HEK293 (cell line): Measurements from ENCODE around the gene DSTN.

Experiments used
- CTCF ChIA-PET: fragments of 350-600 bp; formaldehyde crosslinking; extraction: SDS; loops from one replicate; lab custom pipeline; 2021; ENCODE audit warnings: antibody characterized with exemption; lab: Yijun Ruan, JAX
- POLR2A ChIA-PET: fragments of 300-600 bp; formaldehyde crosslinking; extraction: SDS; loops from one replicate; lab custom pipeline; 2020; ENCODE audit warnings: antibody characterized with exemption, inconsistent platforms; lab: Yijun Ruan, JAX
- H3K27ac ChIP-seq: fragments of 200-500 bp; sonication (Bioruptor generic); 2 replicates; pipeline ENCODE4 v1.5.1; 2014; ENCODE audit warnings: low read depth, low read length, control low read depth, inconsistent platforms; ENCODE audit errors: extremely low read depth
- H3K36me3 ChIP-seq, 2 experiments: fragments of 200-500 bp in 1 of 2; sonication (Bioruptor generic) in 1 of 2; 1 replicate in 1 of 2; 2 replicates in 1 of 2; pipeline ENCODE4 v1.5.1; 2014 to 2017; ENCODE audit warnings: inconsistent platforms in 2 of 2, low read length in 2 of 2; ENCODE audit not compliant: control insufficient read depth in 2 of 2, insufficient read depth in 1 of 2
- H3K4me1 ChIP-seq: fragments of 200-500 bp; sonication (Bioruptor generic); 2 replicates; pipeline ENCODE4 v1.5.1; 2014; ENCODE audit warnings: mild to moderate bottlenecking, low read length, inconsistent platforms; ENCODE audit not compliant: control insufficient read depth, insufficient read depth
- H3K4me3 ChIP-seq: 2 replicates; pipeline ENCODE4 v1.5.1; 2011; ENCODE audit warnings: low read depth, mild to moderate bottlenecking, control low read depth, low read length, moderate library complexity
- H3K9me3 ChIP-seq: fragments of 200-500 bp; sonication (Bioruptor generic); 2 replicates; pipeline ENCODE4 v1.5.1; 2014; ENCODE audit warnings: low read depth, low read length, inconsistent platforms; ENCODE audit not compliant: control insufficient read depth, insufficient read depth
- KLF1 ChIP-seq: fragments of 450-650 bp; formaldehyde crosslinking; IDR thresholded peaks from 2 replicates; pipeline ENCODE4 v1.5.1; 2016; ENCODE audit warnings: missing biosample characterization, missing genetic modification characterization
- OSR2 ChIP-seq: fragments of 450-650 bp; formaldehyde crosslinking; IDR thresholded peaks from 2 replicates; pipeline ENCODE4 v1.5.1; 2016; ENCODE audit warnings: missing biosample characterization, missing genetic modification characterization
- ZFP69B ChIP-seq: fragments of 450-650 bp; formaldehyde crosslinking; IDR thresholded peaks from 2 replicates; pipeline ENCODE4 v1.5.1; 2016; ENCODE audit warnings: missing biosample characterization, missing genetic modification characterization
- ZNF529 ChIP-seq: fragments of 450-650 bp; formaldehyde crosslinking; IDR thresholded peaks from 2 replicates; pipeline ENCODE4 v1.5.1; 2017; ENCODE audit warnings: missing genetic modification characterization, missing biosample characterization; ENCODE audit not compliant: insufficient replicate concordance
- ZNF530 ChIP-seq: fragments of 450-650 bp; formaldehyde crosslinking; IDR thresholded peaks from 2 replicates; pipeline ENCODE4 v1.5.1; 2016; ENCODE audit warnings: low read depth, missing biosample characterization, missing genetic modification characterization
- ZNF558 ChIP-seq: fragments of 450-650 bp; formaldehyde crosslinking; IDR thresholded peaks from 2 replicates; pipeline ENCODE4 v1.5.1; 2016; ENCODE audit warnings: missing biosample characterization, missing genetic modification characterization
- ZNF571 ChIP-seq: fragments of 450-650 bp; formaldehyde crosslinking; IDR thresholded peaks from 2 replicates; pipeline ENCODE4 v1.5.0; 2017; ENCODE audit warnings: missing biosample characterization, missing genetic modification characterization
- ZNF76 ChIP-seq: fragments of 450-650 bp; formaldehyde crosslinking; IDR thresholded peaks from 2 replicates; pipeline ENCODE4; 2016; ENCODE audit warnings: low read depth, missing biosample characterization, missing genetic modification characterization, borderline replicate concordance
- ZNF776 ChIP-seq: fragments of 450-650 bp; formaldehyde crosslinking; IDR thresholded peaks from 2 replicates; pipeline ENCODE4 v1.5.0; 2017; ENCODE audit warnings: missing biosample characterization, missing genetic modification characterization, borderline replicate concordance
- ZNF830 ChIP-seq: fragments of 450-650 bp; IDR thresholded peaks from 2 replicates; pipeline ENCODE4 v1.5.0; 2018; ENCODE audit warnings: missing biosample characterization, missing genetic modification characterization, low read depth, mild to moderate bottlenecking, moderate library complexity
- ZNF837 ChIP-seq: fragments of 450-650 bp; formaldehyde crosslinking; IDR thresholded peaks from 2 replicates; pipeline ENCODE4 v1.5.1; 2016; ENCODE audit warnings: missing biosample characterization, missing genetic modification characterization
- TF ChIP-seq, protein P1 (sequence below): fragments of 450-650 bp; formaldehyde crosslinking; IDR thresholded peaks from 2 replicates; pipeline ENCODE4 v1.5.1; 2016; ENCODE audit warnings: missing biosample characterization, missing genetic modification characterization, borderline replicate concordance
- TF ChIP-seq, protein P2 (sequence below): fragments of 450-650 bp; IDR thresholded peaks from 2 replicates; pipeline ENCODE4 v1.5.1; 2018; ENCODE audit warnings: missing biosample characterization, mild to moderate bottlenecking, missing genetic modification characterization
- TF ChIP-seq, protein P3 (sequence below): fragments of 450-650 bp; IDR thresholded peaks from 2 replicates; pipeline ENCODE4 v1.5.1; 2018; ENCODE audit warnings: missing biosample characterization, missing genetic modification characterization
- TF ChIP-seq, protein P4 (sequence below): fragments of 450-650 bp; formaldehyde crosslinking; IDR thresholded peaks from 2 replicates; pipeline ENCODE4 v1.5.1; 2017; ENCODE audit warnings: missing biosample characterization, missing genetic modification characterization
- TF ChIP-seq, protein P5 (sequence below): fragments of 450-650 bp; formaldehyde crosslinking; IDR thresholded peaks from 2 replicates; pipeline ENCODE4 v1.5.1; 2017; ENCODE audit warnings: missing biosample characterization, mild to moderate bottlenecking, missing genetic modification characterization, moderate library complexity

The DSTN gene

GRCh38 chr20:17627101-17627955 lies 57.5 kb downstream of the DSTN start (continued):
- TF ChIP-seq, protein P1, sequence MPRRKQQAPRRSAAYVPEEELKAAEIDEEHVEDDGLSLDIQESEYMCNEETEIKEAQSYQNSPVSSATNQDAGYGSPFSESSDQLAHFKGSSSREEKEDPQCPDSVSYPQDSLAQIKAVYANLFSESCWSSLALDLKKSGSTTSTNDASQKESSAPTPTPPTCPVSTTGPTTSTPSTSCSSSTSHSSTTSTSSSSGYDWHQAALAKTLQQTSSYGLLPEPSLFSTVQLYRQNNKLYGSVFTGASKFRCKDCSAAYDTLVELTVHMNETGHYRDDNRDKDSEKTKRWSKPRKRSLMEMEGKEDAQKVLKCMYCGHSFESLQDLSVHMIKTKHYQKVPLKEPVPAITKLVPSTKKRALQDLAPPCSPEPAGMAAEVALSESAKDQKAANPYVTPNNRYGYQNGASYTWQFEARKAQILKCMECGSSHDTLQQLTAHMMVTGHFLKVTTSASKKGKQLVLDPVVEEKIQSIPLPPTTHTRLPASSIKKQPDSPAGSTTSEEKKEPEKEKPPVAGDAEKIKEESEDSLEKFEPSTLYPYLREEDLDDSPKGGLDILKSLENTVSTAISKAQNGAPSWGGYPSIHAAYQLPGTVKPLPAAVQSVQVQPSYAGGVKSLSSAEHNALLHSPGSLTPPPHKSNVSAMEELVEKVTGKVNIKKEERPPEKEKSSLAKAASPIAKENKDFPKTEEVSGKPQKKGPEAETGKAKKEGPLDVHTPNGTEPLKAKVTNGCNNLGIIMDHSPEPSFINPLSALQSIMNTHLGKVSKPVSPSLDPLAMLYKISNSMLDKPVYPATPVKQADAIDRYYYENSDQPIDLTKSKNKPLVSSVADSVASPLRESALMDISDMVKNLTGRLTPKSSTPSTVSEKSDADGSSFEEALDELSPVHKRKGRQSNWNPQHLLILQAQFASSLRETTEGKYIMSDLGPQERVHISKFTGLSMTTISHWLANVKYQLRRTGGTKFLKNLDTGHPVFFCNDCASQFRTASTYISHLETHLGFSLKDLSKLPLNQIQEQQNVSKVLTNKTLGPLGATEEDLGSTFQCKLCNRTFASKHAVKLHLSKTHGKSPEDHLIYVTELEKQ (tag by site-specific recombination): no peak
- no peak for TF ChIP-seq ZNF558
- no peak for TF ChIP-seq ZNF76 (tag by site-specific recombination)

DNA sequence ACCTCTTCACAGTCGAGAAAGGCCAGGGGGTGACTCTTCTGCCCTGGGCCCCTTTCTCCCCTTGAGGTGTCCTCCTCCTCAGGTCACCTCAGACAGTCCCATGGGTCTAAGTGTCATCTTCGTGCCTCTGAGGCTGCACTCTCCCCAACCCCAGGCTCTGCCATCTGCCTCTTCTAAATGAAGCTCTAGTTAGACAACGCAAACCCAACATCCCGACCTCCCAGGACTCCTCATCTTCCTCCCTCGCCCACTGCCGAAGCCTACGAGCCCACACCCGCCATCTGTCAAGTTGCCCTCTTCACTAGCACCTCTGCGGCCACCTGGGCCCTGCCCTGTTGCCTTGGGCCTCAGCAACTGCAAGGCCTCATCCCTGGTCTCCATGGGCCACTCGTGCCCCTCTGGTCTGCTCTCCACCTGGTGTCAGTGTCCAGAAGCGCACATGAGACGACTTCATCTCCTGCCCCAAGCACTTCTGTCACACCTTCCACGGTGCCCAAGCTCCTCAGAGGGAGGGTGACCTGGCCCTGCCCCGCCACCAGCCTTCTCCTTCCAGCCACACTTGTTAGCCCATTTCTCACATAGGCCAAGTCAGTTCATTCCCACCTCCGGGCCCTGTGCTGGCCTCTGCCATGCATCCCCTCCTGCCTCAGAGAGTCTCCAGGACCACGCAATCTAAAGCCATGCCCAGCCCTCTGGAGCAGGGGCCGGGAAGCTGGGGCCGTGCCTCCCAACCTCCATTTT lies 58.4 kb downstream of the DSTN start:
- no peak overlapping the region for H3K4me3 ChIP-seq
- H3K27ac ChIP-seq: no peak overlapping the region
- POLR2A ChIA-PET: no interaction called here
- H3K9me3 ChIP-seq: no peaks in the 10 kb centered on the region
- CTCF ChIA-PET: interaction anchor here (0.7 to 1.2 kb wide), 4 partner anchors 11 to 270 kb away, joined by 3 to 5 read pairs (median 3); no protein-coding TSS in a partner anchor
- TF ChIP-seq ZNF837 (tag by site-specific recombination): no peak
- TF ChIP-seq ZNF830: no peak
- TF ChIP-seq, protein P2, sequence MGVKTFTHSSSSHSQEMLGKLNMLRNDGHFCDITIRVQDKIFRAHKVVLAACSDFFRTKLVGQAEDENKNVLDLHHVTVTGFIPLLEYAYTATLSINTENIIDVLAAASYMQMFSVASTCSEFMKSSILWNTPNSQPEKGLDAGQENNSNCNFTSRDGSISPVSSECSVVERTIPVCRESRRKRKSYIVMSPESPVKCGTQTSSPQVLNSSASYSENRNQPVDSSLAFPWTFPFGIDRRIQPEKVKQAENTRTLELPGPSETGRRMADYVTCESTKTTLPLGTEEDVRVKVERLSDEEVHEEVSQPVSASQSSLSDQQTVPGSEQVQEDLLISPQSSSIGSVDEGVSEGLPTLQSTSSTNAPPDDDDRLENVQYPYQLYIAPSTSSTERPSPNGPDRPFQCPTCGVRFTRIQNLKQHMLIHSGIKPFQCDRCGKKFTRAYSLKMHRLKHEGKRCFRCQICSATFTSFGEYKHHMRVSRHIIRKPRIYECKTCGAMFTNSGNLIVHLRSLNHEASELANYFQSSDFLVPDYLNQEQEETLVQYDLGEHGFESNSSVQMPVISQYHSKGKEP: no peak
- TF ChIP-seq, protein P3, sequence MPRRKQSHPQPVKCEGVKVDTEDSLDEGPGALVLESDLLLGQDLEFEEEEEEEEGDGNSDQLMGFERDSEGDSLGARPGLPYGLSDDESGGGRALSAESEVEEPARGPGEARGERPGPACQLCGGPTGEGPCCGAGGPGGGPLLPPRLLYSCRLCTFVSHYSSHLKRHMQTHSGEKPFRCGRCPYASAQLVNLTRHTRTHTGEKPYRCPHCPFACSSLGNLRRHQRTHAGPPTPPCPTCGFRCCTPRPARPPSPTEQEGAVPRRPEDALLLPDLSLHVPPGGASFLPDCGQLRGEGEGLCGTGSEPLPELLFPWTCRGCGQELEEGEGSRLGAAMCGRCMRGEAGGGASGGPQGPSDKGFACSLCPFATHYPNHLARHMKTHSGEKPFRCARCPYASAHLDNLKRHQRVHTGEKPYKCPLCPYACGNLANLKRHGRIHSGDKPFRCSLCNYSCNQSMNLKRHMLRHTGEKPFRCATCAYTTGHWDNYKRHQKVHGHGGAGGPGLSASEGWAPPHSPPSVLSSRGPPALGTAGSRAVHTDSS: no peak
- TF ChIP-seq, protein P4, sequence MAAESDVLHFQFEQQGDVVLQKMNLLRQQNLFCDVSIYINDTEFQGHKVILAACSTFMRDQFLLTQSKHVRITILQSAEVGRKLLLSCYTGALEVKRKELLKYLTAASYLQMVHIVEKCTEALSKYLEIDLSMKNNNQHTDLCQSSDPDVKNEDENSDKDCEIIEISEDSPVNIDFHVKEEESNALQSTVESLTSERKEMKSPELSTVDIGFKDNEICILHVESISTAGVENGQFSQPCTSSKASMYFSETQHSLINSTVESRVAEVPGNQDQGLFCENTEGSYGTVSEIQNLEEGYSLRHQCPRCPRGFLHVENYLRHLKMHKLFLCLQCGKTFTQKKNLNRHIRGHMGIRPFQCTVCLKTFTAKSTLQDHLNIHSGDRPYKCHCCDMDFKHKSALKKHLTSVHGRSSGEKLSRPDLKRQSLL (tag by site-specific recombination): no peak
- no peak for TF ChIP-seq OSR2 (tag by site-specific recombination)
- no peaks in the 10 kb centered on the region for H3K4me1 ChIP-seq
- peaks cover 3 to 93% of the 10 kb centered on the region in 2 experiments; a peak in 2 of 3 replicates for H3K36me3 ChIP-seq

- ChIA-PET CTCF (interaction anchor here (0.8 to 1.0 kb wide), 2 partner anchors 124 to 269 kb away, joined by 3 read pairs; no protein-coding TSS in a partner anchor), POLR2A (no interaction called here)
- H3K27ac ChIP-seq: no peak overlapping the region
- H3K9me3 ChIP-seq: no peaks in the 10 kb centered on the region
- H3K4me3 ChIP-seq: no peak overlapping the region
- H3K36me3 ChIP-seq: peaks cover 0 to 95% of the 10 kb centered on the region in 2 experiments; a peak in 1 of 3 replicates
- H3K4me1 ChIP-seq: no peaks in the 10 kb centered on the region
- no peak for TF ChIP-seq ZNF830
- TF ChIP-seq ZNF776 (tag by site-specific recombination): no peak
- TF ChIP-seq ZFP69B (tag by site-specific recombination): no peak
- TF ChIP-seq ZNF571 (tag by site-specific recombination): no peak
- no peak for TF ChIP-seq ZNF529 (tag by site-specific recombination)
- TF ChIP-seq, protein P5, sequence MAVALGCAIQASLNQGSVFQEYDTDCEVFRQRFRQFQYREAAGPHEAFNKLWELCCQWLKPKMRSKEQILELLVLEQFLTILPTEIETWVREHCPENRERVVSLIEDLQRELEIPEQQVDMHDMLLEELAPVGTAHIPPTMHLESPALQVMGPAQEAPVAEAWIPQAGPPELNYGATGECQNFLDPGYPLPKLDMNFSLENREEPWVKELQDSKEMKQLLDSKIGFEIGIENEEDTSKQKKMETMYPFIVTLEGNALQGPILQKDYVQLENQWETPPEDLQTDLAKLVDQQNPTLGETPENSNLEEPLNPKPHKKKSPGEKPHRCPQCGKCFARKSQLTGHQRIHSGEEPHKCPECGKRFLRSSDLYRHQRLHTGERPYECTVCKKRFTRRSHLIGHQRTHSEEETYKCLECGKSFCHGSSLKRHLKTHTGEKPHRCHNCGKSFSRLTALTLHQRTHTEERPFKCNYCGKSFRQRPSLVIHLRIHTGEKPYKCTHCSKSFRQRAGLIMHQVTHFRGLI (tag by site-specific recombination): no peak
- TF ChIP-seq, protein P1 (tag by site-specific recombination): no peak
- no peak for TF ChIP-seq KLF1 (tag by site-specific recombination)
- TF ChIP-seq ZNF530: no peak
Observed at GRCh38 chr20:17629025-17629424, 59.1 kb downstream of the DSTN start.
